HUDEP-2 (cell line): ENCODE measurements around the gene SNTG2.

Experiments
- DNase-seq, 76 experiments: peaks; one replicate each; lab custom pipeline; 2025; ENCODE audit not compliant: unreplicated experiment in 76 of 76; lab: John Stamatoyannopoulos, UW

Gene SNTG2

DNA sequence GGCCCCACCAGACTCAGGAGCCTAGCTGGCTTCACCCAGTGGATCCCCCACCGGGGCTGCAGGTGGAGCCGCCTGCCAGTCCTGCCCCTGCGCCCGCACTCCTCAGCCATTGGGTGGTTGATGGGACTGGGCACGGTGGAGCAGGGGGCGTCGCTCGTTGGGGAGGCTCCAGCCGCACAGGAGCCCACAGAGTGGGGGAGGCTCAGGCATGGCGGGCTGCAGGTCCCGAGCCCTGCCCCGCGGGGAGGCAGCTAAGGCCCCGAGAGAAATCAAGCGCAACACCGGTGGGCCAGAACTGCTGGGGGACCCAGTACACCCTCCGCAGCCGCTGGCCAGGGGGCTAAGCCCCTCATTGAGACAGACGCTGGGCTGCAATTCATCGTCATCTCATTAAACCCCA lies 184.0 kb downstream of the SNTG2 start:
- DNase-seq: no peak

DNA sequence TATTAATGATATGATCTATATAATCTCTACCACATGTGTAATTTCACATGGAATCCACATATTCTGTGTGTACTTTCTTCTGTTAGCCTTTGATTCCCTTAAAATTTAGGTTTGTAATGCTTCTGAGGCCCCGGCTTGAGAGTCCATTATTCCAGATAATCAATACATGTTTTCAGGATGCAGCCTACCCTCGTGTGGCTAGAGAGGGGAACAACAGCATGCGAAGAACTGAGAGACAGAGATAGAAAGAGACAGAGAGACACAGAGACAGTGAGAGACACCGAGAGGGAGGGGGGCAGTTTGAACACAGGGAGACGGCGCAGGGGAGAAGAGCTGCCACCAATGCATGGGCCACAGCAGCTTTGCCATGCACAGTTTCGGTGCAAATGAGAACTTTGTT lies 185.4 kb downstream of the SNTG2 start:
- DNase-seq: peak in 1 of 76 experiments; percentile 8

DNA sequence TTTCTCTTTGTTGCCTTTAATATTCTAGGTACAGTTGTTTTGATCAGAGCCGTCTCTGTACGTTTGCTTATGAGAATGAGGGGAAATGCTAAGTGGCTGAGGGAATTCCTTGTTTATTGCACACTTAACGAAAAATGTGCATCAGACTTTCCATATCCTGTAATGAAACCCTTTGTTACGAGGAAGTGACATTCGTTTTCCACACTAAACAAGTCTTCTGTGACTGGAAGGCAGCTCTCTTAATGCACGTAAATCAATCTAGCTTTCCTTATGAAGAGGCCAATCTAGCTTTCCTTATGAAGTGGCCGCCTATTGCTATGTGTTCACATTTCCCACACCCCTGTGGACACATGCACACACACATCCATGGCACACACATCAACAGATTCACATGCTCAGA lies 186.2 kb downstream of the SNTG2 start:
- DNase-seq: no peak

DNA sequence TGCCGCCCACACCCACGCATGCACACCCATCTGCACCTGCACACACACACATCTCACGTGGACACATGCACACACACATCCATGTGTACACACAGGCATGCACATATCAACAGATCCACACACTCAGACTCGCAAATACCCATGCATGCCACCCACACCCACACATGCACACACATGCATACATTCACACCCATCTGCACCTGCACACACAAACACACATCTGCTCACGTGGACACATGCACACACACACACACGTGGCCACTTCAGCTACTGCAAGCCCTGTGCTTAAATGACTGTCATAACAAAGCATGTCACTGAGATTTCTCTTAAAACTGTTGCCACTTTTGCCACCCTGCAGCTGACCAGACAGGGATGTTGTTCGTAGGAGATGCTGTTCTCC lies 186.6 kb downstream of the SNTG2 start:
- no peak for DNase-seq

DNA sequence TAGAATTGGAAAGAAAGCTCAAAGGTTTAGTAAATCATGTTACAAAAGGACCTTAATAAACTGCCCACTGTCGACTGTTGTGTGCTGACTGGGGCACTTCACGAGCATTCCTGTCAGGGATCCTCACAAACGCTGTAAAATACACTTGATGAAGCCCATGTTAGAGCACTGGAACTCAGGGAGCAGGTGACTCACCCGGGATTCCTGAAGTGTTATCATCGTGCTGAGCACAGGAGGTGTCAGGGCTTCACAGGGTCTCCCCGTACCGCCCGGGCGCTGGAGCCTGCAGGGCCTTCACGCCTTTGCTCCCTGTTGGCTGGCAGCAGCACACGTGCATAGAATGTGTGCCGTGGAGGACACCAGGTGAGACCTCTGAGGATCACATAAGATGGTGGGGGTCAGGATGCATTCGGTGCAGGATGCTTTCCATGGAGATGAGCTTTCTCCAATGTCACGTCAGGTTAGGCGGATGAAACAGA lies 187.3 kb downstream of the SNTG2 start:
- DNase-seq: no peak

DNA sequence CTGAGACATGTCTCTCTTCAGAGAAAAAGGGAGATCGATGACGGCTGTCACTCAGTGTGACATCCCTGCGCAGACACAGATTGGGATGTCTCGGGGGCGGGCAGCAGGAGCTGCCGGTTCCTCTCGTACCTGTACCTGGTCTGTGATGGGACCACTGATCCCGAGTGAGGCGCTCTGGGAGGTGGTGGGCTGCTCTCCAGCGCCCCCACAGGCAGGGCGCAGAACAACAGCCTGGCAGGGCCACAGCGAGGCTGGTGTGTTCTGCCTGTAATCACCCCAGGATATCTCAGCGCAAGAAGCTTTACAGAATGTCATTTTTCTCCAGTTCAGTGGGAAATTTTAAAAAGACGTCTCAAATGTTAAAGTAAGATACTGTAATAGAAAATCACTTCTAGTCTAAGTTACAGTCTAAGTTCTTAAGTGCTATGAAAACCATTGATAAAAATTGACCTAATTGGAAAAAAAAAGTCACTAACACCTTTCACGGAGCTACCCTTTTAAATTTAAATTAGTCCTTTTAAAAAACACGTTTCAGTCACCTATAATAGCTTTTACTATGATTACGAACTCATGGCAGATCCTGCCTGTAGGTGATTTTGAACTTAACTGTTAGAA lies 189.8 kb downstream of the SNTG2 start:
- peak in 26 of 76 experiments; percentile 2 to 43 (median 19) for DNase-seq

DNA sequence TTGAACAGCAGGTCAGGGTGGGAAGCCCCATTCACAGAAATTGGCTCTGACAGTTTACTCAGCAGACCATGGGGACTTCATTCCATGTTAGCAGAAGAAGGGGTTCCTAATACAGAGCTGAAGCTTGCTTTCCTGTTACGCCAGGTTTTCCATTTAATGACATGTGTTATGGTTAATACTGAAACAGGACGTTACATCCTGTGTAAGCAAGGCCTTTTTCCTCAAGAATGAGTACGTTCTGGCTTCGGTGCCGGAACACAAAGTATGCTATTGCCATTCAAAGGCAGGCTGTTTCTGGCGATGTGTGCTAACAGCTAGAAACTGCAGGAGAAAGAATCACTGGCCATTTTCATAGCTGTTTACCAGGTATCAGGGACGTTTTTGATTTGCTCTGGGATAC lies 190.4 kb downstream of the SNTG2 start:
- no peak for DNase-seq

DNA sequence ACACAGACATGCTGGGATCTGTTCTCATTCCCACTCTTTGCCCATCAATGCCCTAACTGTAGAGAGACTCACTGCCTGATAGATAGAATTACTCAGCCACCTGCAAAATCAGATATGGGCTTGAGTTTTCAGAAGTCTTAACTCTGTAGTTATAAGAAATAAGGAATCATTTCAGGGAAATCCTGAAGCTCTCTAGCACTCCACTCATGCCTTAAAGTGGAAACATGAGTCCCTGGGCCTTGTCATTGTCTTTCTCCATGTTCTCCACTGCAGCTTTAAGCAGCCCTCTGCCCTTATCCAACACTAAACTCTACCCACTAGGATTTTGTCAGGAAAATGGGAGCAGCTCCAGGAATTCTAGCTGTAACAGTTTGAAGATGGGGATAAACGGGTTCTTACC lies 192.5 kb downstream of the SNTG2 start:
- DNase-seq: no peak

DNA sequence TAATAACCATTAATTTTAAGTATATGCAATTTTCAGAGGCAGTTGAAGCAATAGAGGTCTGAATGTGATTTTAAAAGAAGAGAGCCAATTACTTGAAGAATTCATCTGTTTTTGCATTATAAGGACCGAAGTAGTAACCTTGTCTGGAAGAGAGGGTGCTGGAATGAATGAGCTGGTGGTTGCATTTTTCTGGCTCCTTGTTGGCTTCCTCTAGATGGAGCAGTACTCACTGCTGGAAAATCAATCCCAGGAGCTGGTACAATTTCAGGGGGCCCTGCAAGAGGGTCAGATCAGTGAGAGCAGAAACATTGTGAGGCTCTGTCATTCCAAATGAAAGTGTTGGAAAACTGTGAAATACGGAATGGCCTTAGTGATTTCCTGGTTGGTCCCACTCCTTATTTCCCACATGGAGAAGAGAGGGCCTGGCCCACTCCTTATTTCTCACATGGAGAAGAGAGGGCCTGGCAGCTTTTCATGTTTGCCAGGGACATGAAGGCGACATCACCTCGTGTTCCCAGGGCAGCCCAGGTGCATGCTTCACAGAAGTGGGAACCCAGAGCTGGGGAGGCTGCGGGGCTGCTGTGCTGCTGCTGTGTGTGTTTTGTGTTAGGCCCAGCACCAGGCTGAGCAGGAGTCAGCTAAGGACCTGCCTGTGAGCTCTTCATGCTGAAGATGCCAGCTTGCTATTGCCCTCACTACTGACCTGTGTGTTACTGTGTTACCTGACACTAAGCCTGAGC lies 197.4 kb downstream of the SNTG2 start:
- DNase-seq: no peak

DNA sequence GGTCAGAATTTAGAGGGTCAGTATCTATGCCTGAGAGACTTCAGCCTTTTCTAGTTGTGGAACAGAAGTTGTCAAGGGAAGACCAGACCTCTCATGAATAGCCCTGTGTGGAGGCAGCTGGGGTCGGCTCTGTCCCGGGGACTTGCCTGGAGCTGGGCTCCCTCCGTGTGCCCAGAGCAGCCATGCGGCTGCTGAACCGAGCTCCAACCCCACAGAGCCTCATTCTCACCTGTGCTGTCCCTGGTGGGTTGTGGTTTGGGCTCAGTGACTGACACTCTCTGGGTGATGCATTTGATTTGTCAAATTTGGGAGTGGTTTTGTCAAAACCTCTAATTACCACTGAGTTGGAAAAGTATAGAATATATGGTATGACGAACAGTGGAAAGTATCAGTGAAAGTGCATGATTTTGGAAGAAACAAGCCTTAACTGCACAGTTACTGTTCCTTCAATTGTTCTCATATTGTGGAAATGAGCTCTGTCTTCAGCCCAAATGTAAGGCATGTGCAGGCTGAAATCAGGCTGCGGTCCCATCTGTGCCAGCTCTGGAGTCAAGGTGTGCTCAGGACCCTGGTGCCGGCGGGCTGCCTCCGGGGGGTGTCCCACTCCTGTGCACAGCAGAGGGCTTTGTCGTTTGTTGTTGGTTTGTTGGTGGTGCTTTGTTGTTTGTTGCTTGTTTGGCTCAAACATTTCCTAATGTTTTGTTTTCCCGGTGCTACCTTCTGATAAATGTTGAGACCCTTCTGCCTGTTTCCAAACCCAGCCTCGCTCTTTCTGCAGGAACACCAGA lies 200.3 kb downstream of the SNTG2 start:
- DNase-seq: no peak

DNA sequence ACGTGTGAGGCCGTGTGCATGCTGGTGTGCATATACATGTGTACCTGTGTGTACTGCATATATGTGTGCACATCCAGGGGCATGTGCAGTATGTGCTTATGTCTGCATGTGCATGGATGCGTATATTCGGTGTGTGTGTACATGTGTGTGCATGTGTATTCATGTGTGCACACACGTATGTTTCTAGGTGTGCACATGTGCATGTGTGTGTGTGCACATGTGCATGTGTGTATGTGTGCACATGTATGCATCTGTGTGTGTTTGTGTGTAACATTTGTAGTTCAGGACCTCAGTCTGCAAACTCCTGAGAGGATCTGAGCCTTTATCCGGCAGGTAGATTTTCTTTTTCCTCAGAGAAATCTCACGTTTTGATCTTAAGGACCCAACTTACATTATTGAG lies 201.7 kb downstream of the SNTG2 start:
- DNase-seq: no peak

DNA sequence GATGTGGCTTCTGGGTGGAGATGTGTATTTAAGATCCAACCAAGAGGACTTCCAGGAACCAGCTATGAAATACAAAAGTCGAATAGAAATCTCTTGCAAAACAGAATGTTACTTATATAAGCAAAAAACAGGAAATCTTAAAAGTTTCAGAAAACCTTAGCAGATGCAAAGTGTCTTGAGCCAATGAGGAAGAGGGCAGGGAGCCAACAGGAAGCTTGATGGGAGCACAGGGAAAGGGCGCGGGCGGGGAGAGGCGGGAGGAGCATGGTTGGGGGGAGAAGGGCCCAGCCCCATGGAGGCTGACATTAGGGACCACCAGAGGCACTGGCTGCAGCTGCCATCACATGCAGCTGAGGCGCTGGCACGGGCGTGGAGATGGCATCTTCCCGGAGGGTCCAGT lies 203.3 kb downstream of the SNTG2 start:
- no peak for DNase-seq

DNA sequence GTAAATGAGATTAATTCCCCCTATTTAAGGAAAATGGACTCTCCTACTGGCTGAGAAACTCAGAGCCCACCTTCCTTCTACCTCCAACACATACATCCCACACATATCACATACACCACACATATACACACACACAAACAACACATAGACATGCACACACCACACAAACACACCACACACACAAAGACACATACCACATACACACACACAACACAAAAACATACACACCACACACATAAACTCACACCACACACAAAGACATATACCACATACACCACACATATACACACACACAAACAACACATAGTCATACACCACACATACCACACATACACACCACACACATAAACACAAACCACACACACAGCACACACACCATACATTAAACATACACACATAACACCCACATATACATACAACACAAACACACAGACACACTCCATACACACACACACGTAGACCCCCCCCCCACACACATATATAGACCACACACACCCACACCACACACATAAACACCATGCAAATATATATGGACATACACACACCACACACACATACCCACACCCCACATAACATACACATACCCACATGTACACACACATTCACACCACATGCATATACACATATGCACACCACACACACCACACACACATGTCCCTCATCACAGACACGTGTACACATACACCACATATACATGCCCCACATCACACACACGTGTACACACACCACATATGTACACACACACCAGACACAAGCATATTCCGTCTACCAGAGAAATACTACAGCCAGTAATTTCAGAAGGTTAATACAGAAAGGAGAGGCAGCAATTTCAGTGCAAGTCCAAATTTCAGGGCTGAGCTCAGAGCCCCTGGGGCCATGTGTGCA lies 204.3 kb downstream of the SNTG2 start:
- no peak for DNase-seq

DNA sequence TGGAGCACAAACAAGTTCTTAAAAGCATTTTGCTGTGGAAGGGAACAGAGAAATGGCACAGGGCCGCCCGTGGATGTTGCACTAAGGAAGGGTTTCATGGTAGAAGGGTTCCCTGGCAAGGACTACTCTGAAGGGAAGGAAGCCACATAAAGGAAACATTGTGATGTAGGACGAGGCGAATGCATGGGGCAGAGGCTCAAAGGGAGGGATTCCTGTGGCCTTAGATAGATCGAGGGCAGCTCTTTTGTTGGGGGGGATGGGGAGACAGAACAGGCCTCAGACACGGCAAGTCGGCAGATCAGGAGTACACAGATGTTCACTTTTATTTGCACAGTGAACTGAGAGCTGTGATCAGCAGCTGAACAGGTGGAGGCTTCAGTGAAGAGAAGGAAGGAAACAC lies 205.4 kb downstream of the SNTG2 start:
- no peak for DNase-seq

DNA sequence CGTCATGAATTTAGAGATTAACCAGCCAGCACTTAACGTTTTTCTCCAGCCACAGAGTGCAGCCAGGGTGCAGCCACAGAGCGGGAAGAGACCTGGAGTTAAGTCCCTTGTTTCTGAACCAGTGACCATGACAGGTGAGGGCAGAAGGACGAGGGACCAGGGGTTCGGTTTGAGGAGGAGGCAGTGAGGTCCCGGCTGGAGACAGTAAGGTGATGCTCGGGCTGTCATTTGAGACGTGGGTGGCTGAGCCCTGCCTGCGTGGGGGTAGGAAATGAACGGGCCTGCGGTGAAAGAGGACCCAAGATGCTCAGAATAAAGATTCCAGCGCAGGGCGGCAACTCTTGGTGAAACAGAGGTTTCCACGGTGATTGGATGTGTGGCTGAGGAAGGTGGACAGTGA lies 205.9 kb downstream of the SNTG2 start:
- DNase-seq: no peak

DNA sequence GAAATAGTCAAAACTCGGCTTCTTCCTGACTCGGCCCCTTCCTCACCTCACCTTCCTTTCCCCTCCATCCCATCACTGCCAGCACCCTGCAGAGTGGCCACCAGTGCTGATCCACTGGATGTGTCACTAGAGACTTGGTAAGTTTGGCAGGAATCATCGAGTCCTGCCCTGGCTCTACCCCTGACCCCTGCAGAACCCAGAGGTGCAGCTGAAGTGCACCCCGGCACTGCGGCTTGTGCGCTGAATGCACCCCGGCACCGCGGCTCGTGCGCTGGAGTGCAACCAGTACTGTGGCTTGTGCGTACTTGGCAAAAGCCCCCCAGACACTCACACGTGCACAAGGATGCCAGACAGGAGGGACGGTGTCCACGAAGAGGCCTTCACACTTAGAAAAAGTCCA lies 206.5 kb downstream of the SNTG2 start:
- DNase-seq: no peak

DNA sequence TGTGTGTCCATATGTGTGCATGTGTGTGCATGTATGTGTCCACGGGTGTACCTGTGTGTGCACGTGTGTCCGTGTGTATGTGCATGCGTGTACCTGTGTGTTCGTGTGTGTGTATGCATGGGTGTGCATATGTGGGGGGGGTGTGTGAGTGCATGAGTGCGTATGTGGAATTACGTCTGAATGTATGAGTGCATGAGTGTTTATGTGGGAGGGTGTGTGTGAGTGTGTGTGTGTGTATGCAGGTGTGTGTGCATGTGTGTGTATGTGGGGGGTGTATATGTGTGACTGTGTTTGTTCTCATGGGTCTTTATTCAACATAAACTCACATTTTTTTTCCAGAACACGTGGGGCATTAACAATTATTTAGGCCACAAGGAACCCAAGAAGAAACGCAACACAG lies 208.4 kb downstream of the SNTG2 start:
- DNase-seq: no peak

DNA sequence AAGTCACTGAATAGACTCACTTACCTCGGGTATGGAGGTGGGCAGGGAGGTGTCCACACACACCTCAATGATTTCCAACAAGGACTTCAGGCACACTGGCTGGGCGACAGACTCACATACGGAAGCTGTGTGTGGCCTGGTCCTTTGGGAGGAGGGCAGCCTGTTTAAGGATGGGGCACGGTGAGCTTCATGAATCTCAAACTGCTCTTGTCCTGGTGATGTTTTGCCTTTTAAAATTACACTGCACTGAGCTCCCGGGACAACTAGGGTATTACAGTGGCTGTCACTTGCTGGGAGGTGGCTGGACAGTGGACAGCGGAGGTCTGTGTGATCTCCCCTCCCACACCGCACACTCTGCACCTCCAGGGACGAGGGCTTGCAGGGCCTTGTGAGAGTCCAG lies 211.6 kb downstream of the SNTG2 start:
- DNase-seq: no peak

DNA sequence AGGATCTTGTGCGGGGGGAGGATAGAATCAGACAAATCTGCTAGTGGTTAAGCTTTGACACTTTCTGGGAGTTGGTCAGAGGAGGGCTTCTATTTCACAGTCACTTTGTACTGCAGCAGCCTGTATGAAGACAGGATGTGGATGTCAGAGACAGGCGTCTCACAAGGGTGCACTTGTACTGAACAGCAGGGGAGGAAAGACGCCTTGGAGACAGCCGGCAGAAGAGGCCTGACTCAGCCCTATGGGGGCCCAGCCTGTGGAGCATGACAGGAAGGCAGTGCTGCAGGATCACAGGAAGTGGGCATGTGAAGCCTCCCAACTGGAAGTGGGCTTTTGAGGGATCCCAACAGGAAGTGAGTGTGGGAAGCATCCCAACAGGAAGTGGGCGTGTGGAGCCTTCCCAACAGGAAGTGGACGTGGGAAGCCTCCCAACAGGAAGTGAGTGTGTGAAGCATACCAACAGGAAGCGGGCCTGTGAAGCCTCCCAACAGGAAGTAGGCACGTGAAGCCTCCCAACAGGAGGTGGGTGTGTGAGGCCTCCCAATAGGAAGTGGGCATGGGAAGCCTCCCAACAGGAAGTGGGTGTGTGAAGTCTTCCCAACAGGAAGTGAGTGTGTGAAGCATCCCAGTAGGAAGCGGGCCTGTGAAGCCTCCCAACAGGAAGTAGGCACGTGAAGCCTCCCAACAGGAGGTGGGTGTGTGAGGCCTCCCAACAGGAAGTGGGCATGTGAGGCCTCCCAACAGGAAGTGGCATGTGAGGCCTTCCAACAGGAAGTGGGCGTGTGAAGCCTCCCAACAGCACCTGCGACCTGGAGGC lies 212.3 kb downstream of the SNTG2 start:
- no peak for DNase-seq

DNA sequence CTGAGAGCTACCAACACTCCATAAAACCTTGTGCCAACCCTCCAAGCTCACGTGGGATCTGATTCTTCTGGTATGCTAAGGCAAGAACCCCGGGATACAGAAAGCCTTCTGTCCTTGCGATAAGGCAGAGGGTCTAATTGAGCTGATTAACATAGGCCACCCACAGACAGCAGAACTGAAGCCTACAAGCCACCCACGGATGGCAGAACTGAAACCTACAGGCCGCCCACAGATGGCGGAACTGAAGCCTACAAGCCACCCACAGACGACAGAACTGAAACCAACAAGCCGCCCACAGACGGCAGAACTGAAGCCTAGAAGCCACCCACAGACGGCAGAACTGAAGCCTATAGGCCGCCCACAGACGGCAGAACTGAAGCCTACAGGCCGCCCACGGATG lies 216.3 kb downstream of the SNTG2 start:
- no peak for DNase-seq
